ENCODE measurements around the gene SMOC2. TPM values are rescaled to one million over a fixed set of nuclear protein-coding genes. Genes with fewer than 3 reads are reported as not detected.
A peak's percentile ranks its signal among the peaks of the same experiment; 100 is the strongest.

SMOC2 gene
- total RNA-seq, 4 donors from 2014 or later = 9.0 to 25.7 (median 15.2) TPM

- H3K36me3 ChIP-seq = no peaks in the 10 kb centered on the region
- 76 to 83% methylated on average over 16 to 17 of the region's 17 CpGs for WGBS, 2 donors
- peak overlapping the region in 2 of 3 donors; percentile 20 to 34 for H3K27ac ChIP-seq
- no peak for DNase-seq
- no peaks in the 10 kb centered on the region for H3K27me3 ChIP-seq
- intact Hi-C loops (cut with DNase I) = no loop called here
- TF ChIP-seq, protein P1, sequence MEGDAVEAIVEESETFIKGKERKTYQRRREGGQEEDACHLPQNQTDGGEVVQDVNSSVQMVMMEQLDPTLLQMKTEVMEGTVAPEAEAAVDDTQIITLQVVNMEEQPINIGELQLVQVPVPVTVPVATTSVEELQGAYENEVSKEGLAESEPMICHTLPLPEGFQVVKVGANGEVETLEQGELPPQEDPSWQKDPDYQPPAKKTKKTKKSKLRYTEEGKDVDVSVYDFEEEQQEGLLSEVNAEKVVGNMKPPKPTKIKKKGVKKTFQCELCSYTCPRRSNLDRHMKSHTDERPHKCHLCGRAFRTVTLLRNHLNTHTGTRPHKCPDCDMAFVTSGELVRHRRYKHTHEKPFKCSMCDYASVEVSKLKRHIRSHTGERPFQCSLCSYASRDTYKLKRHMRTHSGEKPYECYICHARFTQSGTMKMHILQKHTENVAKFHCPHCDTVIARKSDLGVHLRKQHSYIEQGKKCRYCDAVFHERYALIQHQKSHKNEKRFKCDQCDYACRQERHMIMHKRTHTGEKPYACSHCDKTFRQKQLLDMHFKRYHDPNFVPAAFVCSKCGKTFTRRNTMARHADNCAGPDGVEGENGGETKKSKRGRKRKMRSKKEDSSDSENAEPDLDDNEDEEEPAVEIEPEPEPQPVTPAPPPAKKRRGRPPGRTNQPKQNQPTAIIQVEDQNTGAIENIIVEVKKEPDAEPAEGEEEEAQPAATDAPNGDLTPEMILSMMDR (IDR thresholded peaks at IDR 0.05) = no peak
- TF ChIP-seq POLR2A (IDR thresholded peaks at IDR 0.05) = no peak
- no peaks in the 10 kb centered on the region for H3K9me3 ChIP-seq
- no peak overlapping the region for H3K4me3 ChIP-seq (replicated peaks in 1 of 3)
- peaks cover 9 to 14% of the 10 kb centered on the region in 2 donors for H3K4me1 ChIP-seq
These were observed 133.2 kb downstream of the SMOC2 start for GRCh38 chr6:168574075-168574698.

DNA sequence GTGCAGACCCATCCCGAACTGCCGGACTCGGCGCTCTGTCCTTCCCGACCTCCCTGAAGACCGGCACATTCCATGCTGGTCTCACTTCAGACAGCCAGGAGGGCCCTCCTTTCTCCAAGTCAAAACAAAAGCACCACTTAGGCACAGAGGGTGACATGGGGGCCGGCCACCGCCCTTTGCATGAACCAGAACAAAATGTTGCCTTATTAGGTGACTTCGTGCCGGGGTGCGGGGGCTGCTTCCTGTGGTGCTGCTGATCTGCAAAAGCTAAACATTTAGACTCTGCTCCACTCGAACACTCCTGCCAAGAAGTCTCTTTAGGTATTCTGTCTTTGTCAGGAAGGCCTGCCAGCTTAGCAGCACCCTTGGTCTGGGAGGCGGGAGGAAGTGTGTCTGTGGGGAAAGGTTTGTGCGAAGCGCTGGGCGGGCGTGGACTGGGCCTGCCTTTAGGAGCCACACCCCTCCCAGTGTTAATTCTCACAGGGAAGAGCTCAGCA is 133.8 kb downstream of the SMOC2 start:
- peak; percentile 71 to 76 for DNase-seq
- WGBS, 2 donors = 36 to 38% methylated on average over 16 of the region's 17 CpGs
- peaks cover 9 to 14% of the 10 kb centered on the region in 2 donors for H3K4me1 ChIP-seq
- no peak overlapping the region for H3K4me3 ChIP-seq (replicated peaks in 1 of 3)
- no peaks in the 10 kb centered on the region for H3K36me3 ChIP-seq
- H3K9me3 ChIP-seq = no peaks in the 10 kb centered on the region
- no peaks in the 10 kb centered on the region for H3K27me3 ChIP-seq
- intact Hi-C loops (cut with DNase I) = no loop called here
- TF ChIP-seq, protein P1 (IDR thresholded peaks at IDR 0.05) = no peak
- no peak for TF ChIP-seq POLR2A (IDR thresholded peaks at IDR 0.05)
- H3K27ac ChIP-seq = peak overlapping the region in 2 of 3 donors; percentile 34

GRCh38 chr6:168575346-168576098 is 134.5 kb downstream of the SMOC2 start:
- H3K27me3 ChIP-seq = no peaks in the 10 kb centered on the region
- no peak for DNase-seq
- no peak overlapping the region for H3K4me3 ChIP-seq (replicated peaks in 1 of 3)
- TF ChIP-seq POLR2A (IDR thresholded peaks at IDR 0.05) = no peak
- TF ChIP-seq, protein P1 (IDR thresholded peaks at IDR 0.05) = no peak
- peaks cover 9 to 14% of the 10 kb centered on the region in 2 donors for H3K4me1 ChIP-seq
- WGBS, 2 donors = 85 to 91% methylated on average over 13 to 15 of the region's 15 CpGs
- H3K9me3 ChIP-seq = no peaks in the 10 kb centered on the region
- intact Hi-C loops (cut with DNase I) = no loop called here
- no peaks in the 10 kb centered on the region for H3K36me3 ChIP-seq
- H3K27ac ChIP-seq = peak overlapping the region in 2 of 3 donors; percentile 34

DNA sequence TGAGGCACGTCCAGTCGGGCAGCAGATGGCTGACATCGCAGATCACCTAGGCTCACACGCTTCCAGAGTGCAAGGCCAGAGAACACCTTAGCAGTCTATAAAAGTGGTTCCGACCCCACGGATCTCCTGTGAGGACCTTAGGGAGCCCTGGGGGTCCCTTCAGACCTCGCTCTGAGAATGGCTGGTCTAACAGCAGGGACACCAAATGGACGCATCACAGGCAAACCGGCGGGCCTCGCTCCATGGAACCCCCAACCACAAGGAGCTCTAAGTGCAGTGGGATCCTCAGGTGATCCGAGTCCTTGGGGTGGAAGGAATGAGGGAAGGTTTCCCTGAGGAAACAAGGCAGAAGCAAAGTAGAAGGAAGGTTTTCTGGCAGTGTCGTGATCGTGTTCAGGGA is 135.4 kb downstream of the SMOC2 start:
- Histone ChIP-seq H3K27ac (no peak overlapping the region), H3K4me1 (peaks cover 9 to 14% of the 10 kb centered on the region in 2 donors), H3K36me3 (no peaks in the 10 kb centered on the region), H3K4me3 (replicated peaks in 1 of 3) (no peak overlapping the region), H3K9me3 (no peaks in the 10 kb centered on the region), H3K27me3 (no peaks in the 10 kb centered on the region)
- DNase-seq = no peak
- TF ChIP-seq, protein P1 (IDR thresholded peaks at IDR 0.05) = no peak
- TF ChIP-seq POLR2A (IDR thresholded peaks at IDR 0.05) = no peak
- intact Hi-C loops (cut with DNase I) = no loop called here
- 95 to 96% methylated on average over 13 to 14 of the region's 14 CpGs for WGBS, 2 donors

GRCh38 chr6:168577496-168577895 is 136.5 kb downstream of the SMOC2 start:
- no peaks in the 10 kb centered on the region for H3K36me3 ChIP-seq
- H3K4me3 ChIP-seq (replicated peaks in 1 of 3) = no peak overlapping the region
- no peak for TF ChIP-seq POLR2A (IDR thresholded peaks at IDR 0.05)
- TF ChIP-seq, protein P1 (IDR thresholded peaks at IDR 0.05) = no peak
- no peak overlapping the region for H3K27ac ChIP-seq
- no peaks in the 10 kb centered on the region for H3K27me3 ChIP-seq
- no peak for DNase-seq
- peaks cover 9 to 14% of the 10 kb centered on the region in 2 donors for H3K4me1 ChIP-seq
- no peaks in the 10 kb centered on the region for H3K9me3 ChIP-seq
- WGBS, 2 donors = 86 to 96% methylated on average over 9 of the region's 9 CpGs
- intact Hi-C loops (cut with DNase I) = no loop called here

Measured in thyroid gland (tissue), 4 donors.